HG02678 (cell line): ENCODE data around the gene LDB3.

ENCODE experiments used
- ATAC-seq: cut with Tn5 transposase; IDR thresholded peaks from one replicate; pipeline ENCODE4 v1.9.1; 2021; ENCODE audit warnings: mild to moderate bottlenecking, moderate library complexity; ENCODE audit not compliant: unreplicated experiment

The LDB3 gene

GRCh38 chr10:86703176-86703575 lies 34.9 kb downstream of the LDB3 start:
- no peak for ATAC-seq

DNA sequence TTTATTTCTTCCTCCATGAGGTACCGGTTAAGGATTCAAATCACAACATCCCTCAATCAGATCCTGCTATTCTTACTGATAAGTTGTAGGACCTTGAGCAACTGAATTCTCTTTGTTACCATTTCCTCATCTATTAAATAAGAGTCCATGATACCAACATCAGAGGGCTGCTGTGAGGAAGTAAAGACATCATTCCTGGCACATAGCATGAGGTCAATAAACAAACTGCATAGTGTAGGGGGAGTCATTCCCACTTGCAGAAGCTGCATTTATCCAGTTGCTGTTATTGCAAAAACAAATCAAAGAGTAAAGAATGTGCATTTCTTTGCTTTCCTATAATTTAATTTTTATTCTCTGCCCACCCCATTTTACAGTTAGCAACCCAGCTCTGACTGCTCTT lies 36.8 kb downstream of the LDB3 start:
- no peak for ATAC-seq

- no peak for ATAC-seq
Measured at GRCh38 chr10:86705905-86706304, 37.6 kb downstream of the LDB3 start.

GRCh38 chr10:86706401-86706841 lies 38.1 kb downstream of the LDB3 start:
- ATAC-seq: no peak

DNA sequence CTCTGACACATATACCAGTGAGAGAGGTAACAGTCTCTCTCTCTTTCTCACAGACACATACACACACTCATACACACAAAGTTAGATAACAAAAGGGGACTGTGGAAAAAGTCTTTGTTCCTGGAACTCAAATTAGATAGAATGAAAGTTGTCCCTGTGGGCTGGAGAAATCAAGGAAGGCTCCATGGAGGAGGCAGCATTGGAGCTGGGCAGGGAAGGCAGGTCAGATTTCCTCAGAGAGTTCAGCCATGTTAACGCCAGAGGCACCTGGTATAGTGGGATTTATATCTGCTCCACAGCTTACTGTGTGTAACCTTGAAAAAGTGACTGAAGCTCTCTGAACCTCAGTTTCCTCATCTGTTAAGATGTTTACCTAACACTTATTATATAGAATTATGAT lies 38.7 kb downstream of the LDB3 start:
- no peak for ATAC-seq

DNA sequence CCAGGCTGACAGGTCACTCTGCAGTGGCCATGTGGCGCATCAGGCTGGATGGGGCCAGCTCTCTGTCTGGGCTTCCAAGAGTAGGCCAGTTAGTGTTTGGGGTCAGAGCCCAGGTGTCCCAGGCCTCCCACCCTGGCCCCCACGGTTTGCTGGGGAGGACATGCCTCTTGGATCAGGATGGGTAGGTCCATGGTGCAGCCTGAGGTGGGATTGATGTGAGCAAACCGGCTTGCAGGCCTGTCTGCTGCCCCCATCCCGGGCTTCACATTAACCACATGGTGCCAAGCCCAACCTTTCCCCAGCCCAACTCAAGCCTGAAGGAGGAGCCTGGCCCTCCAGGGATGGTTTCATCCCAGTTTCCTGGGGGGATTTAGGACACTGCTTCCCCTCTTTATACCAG lies 39.2 kb downstream of the LDB3 start:
- no peak for ATAC-seq

DNA sequence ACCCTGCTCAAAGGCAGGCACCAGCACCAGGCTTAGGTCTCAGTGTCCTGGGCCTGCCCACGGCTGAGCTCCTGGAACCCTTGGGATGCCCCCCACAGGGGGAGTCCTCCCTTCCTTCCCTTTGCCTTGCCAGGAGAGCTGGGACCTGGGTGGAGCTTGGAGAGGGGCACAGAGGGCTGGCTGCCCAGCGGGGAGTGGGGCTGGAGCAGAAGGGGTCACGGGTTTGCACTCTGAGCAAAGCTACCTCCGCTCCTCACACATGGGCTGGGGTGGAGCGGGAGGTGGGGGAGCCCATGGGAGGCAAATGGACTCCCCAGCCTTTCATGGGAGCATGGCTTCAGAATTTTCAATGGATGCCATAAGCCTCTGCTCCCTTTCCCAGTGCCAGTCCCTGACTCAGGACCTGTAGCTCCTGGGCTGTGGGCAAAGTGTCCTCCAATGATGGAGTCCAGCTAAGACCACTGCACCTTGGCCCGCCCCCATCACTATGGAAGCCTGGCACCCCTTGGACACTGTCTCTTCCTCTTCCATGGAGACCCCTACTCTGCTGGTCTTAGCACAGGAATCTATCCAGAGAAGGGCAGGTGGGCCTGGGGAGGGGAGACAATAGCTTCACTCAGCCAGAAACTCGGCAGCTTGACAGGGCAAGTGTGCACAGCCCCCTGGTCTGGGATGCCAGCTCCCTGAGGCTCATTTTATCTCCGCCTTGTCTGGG lies 39.9 kb downstream of the LDB3 start:
- no peak for ATAC-seq

DNA sequence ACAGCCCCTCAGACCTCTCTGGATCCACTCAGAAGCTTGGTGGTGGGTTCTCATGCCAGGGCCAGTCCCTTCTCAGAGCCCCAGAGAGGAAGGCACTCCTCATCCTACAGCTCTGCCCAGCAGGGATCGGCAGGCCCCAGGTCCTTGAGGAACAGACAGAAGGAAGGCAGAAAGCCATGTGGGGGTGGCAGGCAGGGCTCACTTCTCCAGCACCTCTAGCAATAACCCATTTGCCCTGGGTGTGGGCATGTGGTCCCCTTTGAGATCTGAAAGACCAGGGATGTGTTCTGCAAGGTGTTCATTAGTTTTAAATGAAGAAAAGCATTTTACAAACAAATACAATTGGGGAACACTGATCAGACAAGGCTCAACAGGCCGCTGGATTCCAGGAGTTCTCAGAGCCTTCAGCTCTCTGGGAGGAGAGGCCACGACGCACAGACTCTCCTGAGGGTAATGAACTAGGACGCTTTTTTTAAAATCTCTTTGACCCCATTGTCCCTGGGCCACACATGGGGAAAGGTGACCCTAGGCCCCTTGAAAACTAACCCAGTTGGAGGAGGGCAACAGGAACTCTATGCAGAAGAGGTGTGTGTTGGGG lies 40.6 kb downstream of the LDB3 start:
- no peak for ATAC-seq

- ATAC-seq: no peak
Measured at GRCh38 chr10:86709396-86710185, 41.3 kb downstream of the LDB3 start.

- ATAC-seq: peak; percentile 89
Measured at GRCh38 chr10:86710987-86711512, 42.7 kb downstream of the LDB3 start.

- ATAC-seq: peak; percentile 48
Measured at GRCh38 chr10:86711513-86712316, 43.4 kb downstream of the LDB3 start.

- peak; percentile 9 for ATAC-seq
Measured at GRCh38 chr10:86712317-86712707, 44.0 kb downstream of the LDB3 start.

DNA sequence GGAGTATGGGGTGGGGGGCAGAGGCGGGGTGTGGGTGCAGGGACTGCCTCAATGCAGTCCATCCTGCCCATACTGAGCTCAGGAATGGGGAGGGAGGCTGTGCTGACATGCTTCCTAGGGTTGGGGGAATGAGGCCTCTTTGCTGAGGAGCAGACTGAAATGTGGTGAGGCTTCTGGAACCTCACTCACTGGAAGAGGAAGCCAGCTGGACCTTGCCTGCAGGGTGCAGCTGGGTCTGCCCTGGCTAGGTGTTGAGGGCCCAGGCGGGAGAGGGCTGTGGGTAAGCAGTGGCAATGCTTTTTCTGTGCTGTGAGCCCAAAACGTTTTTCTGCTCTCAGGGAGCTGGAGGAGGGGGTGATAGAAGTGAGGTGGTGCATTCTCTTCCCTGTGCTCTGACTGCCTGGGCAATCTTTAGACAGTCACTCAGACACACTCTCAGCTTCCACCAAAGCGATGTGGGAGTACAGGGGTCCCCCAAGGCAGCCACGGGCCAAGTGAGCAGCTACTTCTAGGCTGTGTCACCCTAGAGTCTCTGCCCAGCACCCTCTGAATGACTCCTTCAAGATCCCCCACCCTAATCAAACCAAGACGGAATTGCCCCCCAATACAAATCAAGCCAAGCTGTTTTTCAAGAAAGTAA lies 47.0 kb downstream of the LDB3 start:
- ATAC-seq: no peak

DNA sequence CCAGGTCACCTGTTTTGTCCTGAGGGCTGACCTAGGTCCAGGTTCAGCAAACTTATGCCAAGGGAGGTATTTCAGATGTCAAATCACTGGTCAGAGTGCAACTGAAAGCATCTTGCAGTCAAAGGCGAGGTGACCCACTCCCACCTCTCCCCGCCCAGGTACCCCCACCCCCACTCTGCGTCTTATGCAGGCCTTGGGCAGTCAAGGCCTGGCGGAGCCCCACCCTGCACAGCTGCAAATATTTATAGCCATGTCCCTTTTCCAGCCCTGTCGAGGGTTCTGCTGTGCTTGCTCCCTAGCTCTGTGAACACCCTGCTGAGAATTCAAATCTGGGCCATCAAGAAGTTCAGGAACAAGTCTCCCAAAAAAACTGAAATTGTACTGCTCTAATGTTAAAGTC lies 47.5 kb downstream of the LDB3 start:
- ATAC-seq: no peak

DNA sequence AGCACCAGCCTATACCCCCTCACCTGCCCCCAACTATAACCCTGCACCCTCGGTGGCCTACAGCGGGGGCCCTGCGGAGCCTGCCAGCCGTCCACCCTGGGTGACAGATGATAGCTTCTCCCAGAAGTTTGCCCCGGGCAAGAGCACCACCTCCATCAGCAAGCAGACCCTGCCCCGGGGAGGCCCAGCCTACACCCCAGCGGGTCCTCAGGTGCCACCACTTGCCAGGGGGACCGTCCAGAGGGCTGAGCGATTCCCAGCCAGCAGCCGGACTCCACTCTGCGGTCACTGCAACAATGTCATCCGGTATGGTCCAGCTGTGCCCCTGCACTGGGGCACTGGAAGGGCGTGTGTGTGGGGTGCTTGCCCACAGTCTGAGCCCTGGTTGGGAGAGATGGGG lies 48.2 kb downstream of the LDB3 start:
- ATAC-seq: no peak

GRCh38 chr10:86718556-86718955 lies 50.2 kb downstream of the LDB3 start:
- no peak for ATAC-seq

- ATAC-seq: no peak
Measured at GRCh38 chr10:86721232-86721631, 52.9 kb downstream of the LDB3 start.

DNA sequence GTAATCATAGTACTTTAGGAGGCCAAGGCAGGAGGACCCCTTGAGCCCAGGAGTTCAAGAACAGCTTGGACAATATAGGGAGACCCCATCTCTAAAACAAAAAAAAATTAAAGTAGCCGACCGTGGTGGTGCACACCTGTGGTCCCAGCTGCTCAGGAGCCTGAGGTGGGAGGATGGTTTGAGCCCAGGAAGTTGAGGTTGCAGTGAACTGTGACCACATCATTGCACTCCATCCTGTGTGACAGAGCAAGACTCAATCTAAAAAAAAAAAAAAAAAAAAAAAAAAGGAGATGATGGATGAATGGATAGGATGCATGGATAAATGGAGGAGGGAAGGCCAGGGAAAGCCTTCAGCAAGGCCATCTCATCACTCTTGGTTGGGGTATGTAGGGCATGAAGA lies 54.7 kb downstream of the LDB3 start:
- ATAC-seq: no peak

GRCh38 chr10:86724445-86724844 lies 56.1 kb downstream of the LDB3 start:
- no peak for ATAC-seq

- ATAC-seq: no peak
Measured at GRCh38 chr10:86725980-86726676, 57.8 kb downstream of the LDB3 start.
